T-helper 9 cell (primary cell): ENCODE measurements around the gene WASHC2A.
"Not testable (repeated sequence)": the region's sequence is repeated elsewhere in the genome, so short reads cannot be mapped to it uniquely, and the experiment has no call there.

Experiments used
- DNase-seq: peaks from one replicate; pipeline ENCODE4 v3.0.0-alpha.2; 2020

Gene WASHC2A

DNA sequence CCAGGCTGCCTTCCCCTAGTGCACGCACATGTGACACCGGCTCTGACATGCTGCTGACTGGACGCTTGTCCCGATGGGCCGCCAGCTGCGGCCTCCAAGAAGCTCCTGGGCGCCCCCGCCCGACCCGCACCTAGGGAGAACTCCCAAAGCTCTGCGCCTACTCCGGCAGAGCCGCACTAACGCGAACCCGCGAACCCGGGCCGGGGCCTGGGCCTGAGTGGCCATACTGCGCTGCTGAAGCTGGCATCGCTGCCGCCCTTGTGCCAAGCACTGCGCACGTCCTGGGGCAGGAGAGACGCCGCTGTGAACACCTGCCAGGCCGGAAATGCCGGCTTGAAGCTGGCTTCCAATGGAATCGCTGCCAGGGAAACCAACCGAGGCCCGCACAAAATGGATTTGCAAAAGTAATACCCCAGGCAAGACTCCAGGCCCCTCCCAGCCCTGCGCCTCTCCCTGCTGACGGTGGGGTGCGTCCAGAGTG is 85.1 kb downstream of the WASHC2A start:
- DNase-seq = no peak

DNA sequence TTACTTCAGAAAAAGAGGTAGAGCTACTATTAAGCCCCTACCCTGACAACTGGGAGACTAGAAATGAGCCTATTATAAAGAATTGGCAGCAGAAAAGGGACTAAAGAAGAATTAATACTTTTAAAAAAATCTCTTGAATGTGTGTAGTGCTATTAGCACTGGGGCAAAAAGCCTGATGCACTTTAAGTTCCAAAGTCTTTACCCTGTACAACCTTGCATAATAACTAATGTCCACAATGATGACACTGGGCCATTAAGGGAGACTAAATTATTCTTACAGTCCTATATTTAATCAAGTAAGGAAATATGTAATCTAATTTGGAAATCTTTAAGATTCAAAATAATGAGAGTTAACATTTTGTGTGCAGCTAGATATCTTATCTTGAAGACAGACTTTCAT is 90.1 kb downstream of the WASHC2A start:
- not testable (repeated sequence) for DNase-seq

DNA sequence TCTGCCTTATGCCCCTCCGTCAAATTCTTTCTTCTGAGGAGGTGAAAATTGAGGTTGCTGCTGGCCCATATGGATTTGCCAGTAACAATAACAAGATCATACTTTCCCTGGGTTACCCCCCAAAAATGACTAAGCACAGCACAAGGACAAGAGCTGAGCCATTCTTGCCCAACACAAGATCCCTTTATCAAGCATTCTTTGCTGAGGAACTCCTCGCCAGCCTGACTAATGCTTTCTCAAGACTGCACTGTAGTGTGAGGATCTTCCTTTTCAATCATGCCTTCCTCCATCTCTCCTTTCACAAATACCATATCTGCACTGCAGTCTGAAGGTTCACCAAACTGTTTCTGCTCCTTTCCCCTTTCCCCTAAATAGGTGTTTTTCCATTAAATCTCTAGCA is 92.1 kb downstream of the WASHC2A start:
- not testable (repeated sequence) for DNase-seq

DNA sequence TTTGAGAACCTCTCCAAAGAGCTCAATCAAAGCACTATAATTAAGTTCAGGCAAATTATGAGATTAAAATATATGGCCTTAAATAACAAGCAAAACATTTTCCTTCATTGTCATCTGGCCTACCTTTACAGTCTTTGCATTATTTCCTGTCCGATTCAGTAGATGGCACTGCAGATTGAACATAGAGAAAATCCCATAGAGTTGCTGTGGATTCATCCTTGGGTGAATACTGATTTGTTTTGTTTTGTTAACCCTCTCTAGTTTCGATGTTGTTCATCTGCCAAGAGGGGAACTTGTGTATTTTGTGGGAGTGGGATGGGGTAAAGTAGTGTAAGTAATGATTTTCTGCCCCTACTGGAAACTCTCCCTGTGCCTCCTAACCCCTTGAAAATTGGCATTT is 97.3 kb downstream of the WASHC2A start:
- DNase-seq = not testable (repeated sequence)

DNA sequence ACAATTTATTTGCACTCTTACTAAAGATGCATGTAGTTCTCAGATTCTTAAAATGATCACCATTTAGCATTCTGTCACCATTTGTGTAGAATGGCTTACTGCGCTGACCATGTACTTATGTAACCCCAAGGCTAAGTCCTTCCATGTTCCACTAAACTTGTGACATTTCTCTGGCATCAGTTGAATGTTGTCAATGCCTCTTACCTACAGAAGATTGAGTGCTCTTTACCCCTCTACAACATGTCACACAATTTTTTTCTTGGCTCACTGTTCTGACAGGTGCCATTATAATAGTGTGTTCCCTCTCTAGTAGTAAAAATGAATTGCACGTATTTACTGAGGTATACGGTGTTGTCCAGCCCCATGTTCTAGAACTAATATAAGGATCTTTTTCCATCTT is 100.1 kb downstream of the WASHC2A start:
- not testable (repeated sequence) for DNase-seq

DNA sequence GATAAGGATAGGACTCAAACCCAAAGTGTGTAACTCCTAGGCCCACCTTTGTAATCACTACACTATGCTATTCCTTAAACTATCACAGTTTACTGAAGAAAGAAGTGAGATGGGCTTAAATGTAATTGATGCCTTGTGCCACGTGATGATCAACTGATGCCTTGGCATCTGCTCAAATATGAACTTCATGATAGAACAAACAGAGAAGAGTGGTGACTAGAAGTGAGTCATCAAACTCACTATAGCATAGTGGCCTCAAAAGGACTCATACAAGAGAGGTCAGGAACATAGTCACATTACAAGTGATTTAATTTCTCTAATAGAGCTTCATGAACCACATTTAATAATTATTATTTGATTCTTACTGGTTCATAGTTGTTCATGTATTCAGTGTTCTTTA is 101.8 kb downstream of the WASHC2A start:
- not testable (repeated sequence) for DNase-seq

DNA sequence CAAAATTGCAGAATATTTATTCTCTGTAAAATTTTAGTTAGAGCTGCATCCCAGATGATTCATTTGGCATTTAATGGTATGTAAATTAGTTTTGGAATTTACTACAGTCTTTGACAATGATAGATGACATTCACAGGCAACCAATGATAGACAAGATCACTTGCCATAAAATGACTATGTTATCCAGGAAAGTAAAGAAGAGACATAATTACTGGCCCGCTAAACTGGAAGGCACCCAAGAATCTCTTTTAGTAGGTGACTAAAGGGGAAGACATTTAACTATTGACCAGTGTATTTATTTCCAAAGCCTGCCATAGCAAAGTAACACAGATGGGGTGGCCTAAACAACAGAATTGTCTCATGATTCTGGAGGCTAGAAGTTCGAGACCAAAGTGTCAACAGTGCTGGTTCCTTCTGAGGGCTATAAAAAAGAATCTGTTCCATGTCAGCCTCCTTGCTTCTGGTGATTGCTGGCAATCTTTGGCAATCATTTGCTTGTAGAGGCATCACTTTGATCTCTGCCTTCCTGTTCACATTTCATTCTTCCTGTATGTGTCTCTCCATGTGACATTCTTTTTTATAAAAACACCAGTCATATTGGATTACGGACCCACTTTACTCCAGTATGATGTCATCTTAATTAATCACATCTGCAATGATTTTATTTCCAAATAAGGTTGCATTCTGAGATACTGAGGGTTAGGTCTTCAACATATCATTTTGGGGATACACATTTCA is 107.2 kb downstream of the WASHC2A start:
- not testable (repeated sequence) for DNase-seq
